Activated naive CD8-positive, alpha-beta T cell treated with anti-CD3 and anti-CD28 coated beads, Interleukin-2, amount 10 ng/mL, durations not matched to agents 7 days and 5 days (primary cell): ENCODE results near the gene MSMO1. TPM values are rescaled to one million over a fixed set of nuclear protein-coding genes. Genes with fewer than 3 reads are reported as not detected.

ENCODE experiments used
- ATAC-seq: fragments of 150-1000 bp; cut with Tn5 transposase; one replicate; pipeline ENCODE4 v1.10.0; 2021; ENCODE audit warnings: low read depth, moderate library complexity
- POLR2A ChIA-PET: fragments of 350-600 bp; sonication (Branson Sonifier 250); formaldehyde crosslinking; loops from one replicate; lab custom pipeline; 2021; ENCODE audit warnings: antibody characterized with exemption; lab: Charles Lee
- DNase-seq: peaks from one replicate; pipeline ENCODE4 v3.0.0; 2021
- H3K27ac Mint-ChIP-seq: one replicate; pipeline ENCODE4 v1.8.0; 2022; ENCODE audit warnings: mild to moderate bottlenecking, mixed read lengths
- H3K27me3 Mint-ChIP-seq: one replicate; pipeline ENCODE4 v1.8.0; 2022; ENCODE audit warnings: mild to moderate bottlenecking, moderate library complexity, mixed read lengths
- H3K36me3 Mint-ChIP-seq: one replicate; pipeline ENCODE4 v1.8.0; 2021; ENCODE audit warnings: mild to moderate bottlenecking, mixed read lengths
- H3K4me1 Mint-ChIP-seq: one replicate; pipeline ENCODE4 v1.8.0; 2021; ENCODE audit warnings: mixed read lengths
- H3K4me3 Mint-ChIP-seq: one replicate; pipeline ENCODE4 v1.8.0; 2022; ENCODE audit warnings: mild to moderate bottlenecking, moderate library complexity, mixed read lengths
- H3K9me3 Mint-ChIP-seq: one replicate; pipeline ENCODE4 v1.8.0; 2021; ENCODE audit warnings: mixed read lengths
- total RNA-seq, 2 experiments: library from RNA; stranded (reverse); gene quantifications; one replicate each; pipeline ENCODE4 v1.2.3, GENCODE V29; 2021

MSMO1 gene
- total RNA-seq, 2 experiments from 2014 or later, result 42.3 to 47.4 TPM

DNA sequence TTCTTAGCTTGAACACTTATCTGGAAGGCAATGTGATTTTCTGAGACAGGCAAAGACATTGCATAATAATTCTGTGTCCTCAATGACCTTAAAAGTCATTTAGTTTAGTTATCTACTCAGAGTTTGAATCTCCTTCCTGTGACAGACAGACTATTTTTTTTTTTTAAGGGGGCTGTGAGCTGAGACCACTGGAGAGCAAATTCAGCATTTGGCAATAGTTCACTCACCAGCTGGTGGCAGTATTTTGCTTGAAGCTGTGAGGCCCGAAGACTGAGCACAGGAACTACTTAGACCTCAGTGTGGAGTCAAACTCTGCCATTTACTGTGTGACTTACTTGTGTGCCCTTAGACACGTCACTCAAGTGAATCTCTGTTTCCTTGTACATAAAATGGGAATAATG, 28.4 kb downstream of the MSMO1 start:
- DNase-seq, result no peak

DNA sequence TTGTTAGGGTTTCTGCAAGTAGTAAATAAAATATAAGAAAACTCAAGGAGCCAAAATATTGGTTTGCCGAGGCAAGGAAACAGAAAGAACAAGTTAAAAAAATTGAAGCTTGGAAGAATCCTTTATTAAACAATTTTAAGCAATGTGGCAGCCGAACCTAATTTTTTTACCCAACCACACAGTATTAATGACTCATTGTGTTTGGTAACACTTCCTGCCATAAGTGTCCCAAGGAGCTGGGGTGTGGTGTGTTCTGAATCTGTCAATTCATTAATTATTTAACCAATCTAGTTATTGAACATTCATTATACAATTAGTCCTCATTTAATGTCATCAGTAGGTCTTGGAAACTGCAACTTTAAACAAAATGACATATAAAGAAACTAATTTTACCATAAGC, 32.0 kb downstream of the MSMO1 start:
- Mint-ChIP-seq H3K36me3 (no peaks in the 10 kb centered on the region), H3K27me3 (peaks cover 39% of the 10 kb centered on the region), H3K4me1 (peaks cover 1% of the 10 kb centered on the region), H3K4me3 (no peak overlapping the region), H3K9me3 (no peaks in the 10 kb centered on the region), H3K27ac (no peak overlapping the region)
- DNase-seq, result no peak
- ATAC-seq, result no peak
- POLR2A ChIA-PET, result no interaction called here

More for the DNA sequence above, 28.4 kb downstream of the MSMO1 start:
- peaks cover 37% of the 10 kb centered on the region for H3K27me3 Mint-ChIP-seq
- peak; percentile 54 for ATAC-seq
- H3K36me3 Mint-ChIP-seq, result no peaks in the 10 kb centered on the region
- no peak overlapping the region for H3K4me3 Mint-ChIP-seq
- no peaks in the 10 kb centered on the region for H3K9me3 Mint-ChIP-seq
- peaks cover 3% of the 10 kb centered on the region for H3K4me1 Mint-ChIP-seq
- no peak overlapping the region for H3K27ac Mint-ChIP-seq
- POLR2A ChIA-PET, result no interaction called here

DNA sequence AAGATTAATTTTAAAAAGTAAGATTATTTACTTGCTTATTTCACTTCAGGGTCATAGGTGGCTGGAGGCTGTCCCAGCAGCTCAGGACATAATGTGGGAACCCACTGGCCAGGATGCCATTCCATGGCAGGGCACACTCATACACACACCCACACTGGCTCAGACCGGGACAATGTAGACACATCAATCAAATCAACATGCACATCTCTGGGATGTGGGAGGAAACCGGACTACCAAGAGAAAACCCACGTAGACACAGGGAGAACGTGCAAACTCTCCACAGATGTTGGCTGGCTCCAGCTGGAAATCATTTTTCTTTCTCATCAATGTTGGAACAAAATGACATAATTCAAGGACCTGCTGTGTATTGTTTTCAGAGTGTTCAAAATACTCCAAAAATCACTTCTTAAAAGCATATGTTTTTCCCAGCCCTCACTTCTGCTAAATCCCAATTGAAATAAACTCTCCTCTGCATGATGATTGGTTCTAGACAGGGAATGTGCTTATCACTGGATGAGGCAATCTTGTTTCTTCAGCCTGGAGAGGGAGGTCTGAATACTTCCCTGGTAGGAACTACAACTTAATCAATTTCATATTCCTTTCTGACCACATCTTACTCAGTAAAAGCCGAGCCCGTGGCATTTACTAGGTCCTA, 32.7 kb downstream of the MSMO1 start:
- Mint-ChIP-seq H3K27ac (no peak overlapping the region), H3K9me3 (no peaks in the 10 kb centered on the region)
- POLR2A ChIA-PET, result no interaction called here

DNA sequence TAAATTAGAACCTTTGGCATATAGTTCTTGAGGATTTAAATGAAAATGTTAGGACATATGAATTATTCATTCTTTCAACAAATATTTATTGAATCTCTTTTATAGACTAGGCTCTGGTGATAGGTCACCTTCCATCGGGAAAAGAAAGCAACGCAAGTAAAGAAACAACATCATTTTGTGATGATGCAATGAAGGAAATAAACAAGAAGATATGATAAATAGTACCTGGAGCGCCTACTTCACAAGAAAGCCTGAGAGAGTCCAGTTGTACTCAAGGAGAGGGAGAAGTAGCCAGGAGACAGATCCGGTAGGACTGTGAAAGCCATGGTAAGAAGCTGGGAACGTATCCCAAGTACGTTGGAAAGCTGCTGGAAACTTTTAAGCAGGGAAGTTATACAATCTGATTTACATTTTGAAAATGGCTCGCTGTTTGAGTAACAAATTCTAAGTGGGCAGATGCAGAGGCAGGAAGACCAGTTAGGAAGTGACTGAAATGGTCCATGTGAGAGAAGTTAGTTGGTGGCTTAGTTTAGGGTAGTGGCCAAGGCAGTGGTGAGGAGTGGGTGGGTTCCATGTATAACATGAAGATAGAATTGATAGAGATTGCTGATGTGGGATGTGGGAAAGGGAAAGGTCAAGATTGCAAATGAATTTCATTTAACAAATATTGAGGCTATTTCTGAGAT, 33.7 kb downstream of the MSMO1 start:
- ATAC-seq, result no peak
- peaks cover 28% of the 10 kb centered on the region for H3K27me3 Mint-ChIP-seq
- no peak overlapping the region for H3K27ac Mint-ChIP-seq
- H3K4me1 Mint-ChIP-seq, result peaks cover under 1% of the 10 kb centered on the region
- H3K4me3 Mint-ChIP-seq, result no peak overlapping the region
- no peaks in the 10 kb centered on the region for H3K9me3 Mint-ChIP-seq
- no peaks in the 10 kb centered on the region for H3K36me3 Mint-ChIP-seq
- DNase-seq, result no peak
- POLR2A ChIA-PET, result no interaction called here

More for the DNA sequence above, 32.7 kb downstream of the MSMO1 start:
- DNase-seq (no peak), ATAC-seq (no peak)
- peaks cover 1% of the 10 kb centered on the region for H3K4me1 Mint-ChIP-seq
- peaks cover 37% of the 10 kb centered on the region for H3K27me3 Mint-ChIP-seq
- H3K36me3 Mint-ChIP-seq, result no peaks in the 10 kb centered on the region
- H3K4me3 Mint-ChIP-seq, result no peak overlapping the region

DNA sequence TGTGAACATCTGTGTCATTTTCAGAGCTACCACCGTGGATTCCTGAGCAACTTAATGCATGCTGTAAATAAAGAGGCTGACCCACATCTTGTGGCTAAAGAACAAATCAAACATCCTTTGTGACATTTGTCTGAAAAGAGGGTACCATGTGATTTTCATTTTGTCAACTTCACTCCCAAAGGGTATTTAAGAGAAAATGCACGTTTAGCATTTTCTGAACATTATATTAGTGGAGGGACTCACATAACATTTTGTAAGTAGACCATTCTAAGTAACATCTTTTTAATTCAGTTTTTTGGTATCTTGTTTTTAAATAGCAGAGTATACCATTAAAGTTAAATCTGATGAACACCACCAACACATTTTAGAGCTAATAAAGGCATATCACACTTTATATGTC, 34.3 kb downstream of the MSMO1 start:
- Mint-ChIP-seq H3K4me1 (no peaks in the 10 kb centered on the region), H3K36me3 (no peaks in the 10 kb centered on the region), H3K9me3 (no peaks in the 10 kb centered on the region), H3K27me3 (peaks cover 27% of the 10 kb centered on the region), H3K4me3 (no peak overlapping the region), H3K27ac (no peak overlapping the region)
- DNase-seq, result no peak
- POLR2A ChIA-PET, result no interaction called here
- no peak for ATAC-seq

DNA sequence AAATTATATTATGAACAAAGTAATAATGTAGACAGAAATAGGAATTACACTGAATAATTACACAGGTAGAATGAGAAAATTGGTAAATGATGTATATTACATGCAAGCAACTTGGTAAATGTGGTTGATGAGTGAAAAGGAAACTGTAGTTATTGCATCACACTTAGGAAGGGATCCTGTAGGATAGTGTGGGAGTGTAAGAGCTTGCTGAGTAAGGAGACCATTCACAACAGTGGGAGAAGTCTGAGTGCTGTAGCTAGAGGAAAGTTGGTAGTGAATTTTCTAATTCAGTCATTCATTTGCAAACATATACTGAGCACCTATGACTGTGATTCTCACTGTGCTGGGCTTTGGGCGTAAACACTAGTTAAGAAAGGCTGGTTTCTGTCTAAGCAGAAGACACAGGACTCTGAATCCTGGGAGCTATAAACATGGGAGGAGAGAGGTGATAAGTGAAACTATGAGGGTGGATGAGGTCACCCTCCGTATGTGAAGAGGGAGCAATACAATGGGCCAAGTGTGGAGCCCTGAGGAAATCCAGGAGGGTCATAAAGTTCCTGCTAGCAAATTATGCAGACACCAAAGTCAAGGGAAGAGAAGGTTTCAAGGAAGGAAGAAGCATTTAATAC, 37.1 kb downstream of the MSMO1 start:
- DNase-seq, result no peak
- H3K4me3 Mint-ChIP-seq, result no peak overlapping the region
- H3K27me3 Mint-ChIP-seq, result peaks cover 16% of the 10 kb centered on the region
- no peaks in the 10 kb centered on the region for H3K36me3 Mint-ChIP-seq
- H3K4me1 Mint-ChIP-seq, result no peaks in the 10 kb centered on the region
- POLR2A ChIA-PET, result no interaction called here
- ATAC-seq, result no peak
- no peak overlapping the region for H3K27ac Mint-ChIP-seq
- H3K9me3 Mint-ChIP-seq, result no peaks in the 10 kb centered on the region

DNA sequence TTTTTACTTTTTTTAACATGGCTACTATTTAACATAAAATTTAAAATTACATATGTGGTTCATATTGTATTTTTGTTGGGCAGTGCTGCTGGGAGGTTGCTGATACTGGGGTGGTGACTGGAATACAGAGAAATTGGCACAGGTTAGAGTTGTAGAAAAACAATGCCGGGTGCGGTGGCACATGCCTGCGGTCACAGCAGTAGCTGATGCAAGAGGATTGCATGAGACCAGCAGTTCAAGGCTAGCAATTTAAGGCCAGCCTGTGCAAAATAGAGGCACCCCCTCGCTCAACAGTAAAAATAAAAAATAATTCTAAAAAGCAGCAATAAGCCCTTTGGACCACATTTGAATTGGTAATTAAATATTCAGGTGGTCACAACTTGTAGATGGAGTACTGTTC, 39.6 kb downstream of the MSMO1 start:
- no peak overlapping the region for H3K27ac Mint-ChIP-seq
- peaks cover 12% of the 10 kb centered on the region for H3K27me3 Mint-ChIP-seq
- no peaks in the 10 kb centered on the region for H3K9me3 Mint-ChIP-seq
- no peaks in the 10 kb centered on the region for H3K4me1 Mint-ChIP-seq
- POLR2A ChIA-PET, result no interaction called here
- ATAC-seq, result no peak
- DNase-seq, result no peak
- no peaks in the 10 kb centered on the region for H3K36me3 Mint-ChIP-seq
- H3K4me3 Mint-ChIP-seq, result no peak overlapping the region

DNA sequence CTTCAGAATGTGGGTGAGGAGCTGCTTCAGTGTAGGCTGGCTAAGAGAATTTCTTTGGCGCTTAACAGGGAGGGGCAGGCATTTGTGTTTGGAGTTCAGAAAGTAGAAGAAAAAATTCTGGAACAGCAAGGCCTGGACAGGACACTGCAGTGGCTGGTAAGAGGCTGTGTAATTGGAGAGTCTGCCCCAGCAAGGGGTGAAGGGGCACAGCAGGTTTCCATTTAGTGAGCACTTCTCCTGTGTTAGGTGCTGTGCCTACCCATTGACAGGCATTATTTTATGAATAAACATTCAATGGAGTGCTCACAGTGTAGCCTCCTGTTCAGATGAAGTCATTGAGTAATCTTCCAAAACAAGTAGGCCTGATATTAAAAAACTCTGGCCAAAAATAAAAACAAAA, 40.6 kb downstream of the MSMO1 start:
- Mint-ChIP-seq H3K36me3 (no peaks in the 10 kb centered on the region), H3K9me3 (no peaks in the 10 kb centered on the region), H3K27ac (no peak overlapping the region), H3K4me1 (no peaks in the 10 kb centered on the region), H3K4me3 (no peak overlapping the region), H3K27me3 (peaks cover 14% of the 10 kb centered on the region)
- POLR2A ChIA-PET, result no interaction called here
- ATAC-seq (no peak), DNase-seq (no peak)

DNA sequence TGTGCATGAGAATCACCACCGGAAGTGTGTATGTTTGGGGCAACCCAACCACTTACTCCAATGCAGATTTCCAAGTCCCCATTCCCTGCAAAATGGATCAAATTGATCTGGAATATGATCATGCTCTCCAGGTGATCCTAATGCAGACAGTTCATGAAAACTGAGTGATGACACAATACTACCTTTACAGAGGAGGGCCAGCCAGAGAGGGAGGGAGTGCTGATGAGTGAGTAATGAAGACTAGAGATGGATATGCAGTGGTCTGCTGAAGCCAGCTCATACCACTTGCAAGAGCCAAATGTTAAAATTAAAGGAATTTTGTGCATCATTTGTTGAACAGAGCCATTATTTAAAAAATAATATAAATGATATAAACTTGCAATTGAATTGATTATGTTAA, 41.1 kb downstream of the MSMO1 start:
- ATAC-seq (no peak), DNase-seq (no peak)
- H3K4me3 Mint-ChIP-seq, result no peak overlapping the region
- H3K4me1 Mint-ChIP-seq, result no peaks in the 10 kb centered on the region
- no peaks in the 10 kb centered on the region for H3K36me3 Mint-ChIP-seq
- H3K9me3 Mint-ChIP-seq, result no peaks in the 10 kb centered on the region
- H3K27ac Mint-ChIP-seq, result no peak overlapping the region
- peaks cover 12% of the 10 kb centered on the region for H3K27me3 Mint-ChIP-seq
- POLR2A ChIA-PET, result no interaction called here

DNA sequence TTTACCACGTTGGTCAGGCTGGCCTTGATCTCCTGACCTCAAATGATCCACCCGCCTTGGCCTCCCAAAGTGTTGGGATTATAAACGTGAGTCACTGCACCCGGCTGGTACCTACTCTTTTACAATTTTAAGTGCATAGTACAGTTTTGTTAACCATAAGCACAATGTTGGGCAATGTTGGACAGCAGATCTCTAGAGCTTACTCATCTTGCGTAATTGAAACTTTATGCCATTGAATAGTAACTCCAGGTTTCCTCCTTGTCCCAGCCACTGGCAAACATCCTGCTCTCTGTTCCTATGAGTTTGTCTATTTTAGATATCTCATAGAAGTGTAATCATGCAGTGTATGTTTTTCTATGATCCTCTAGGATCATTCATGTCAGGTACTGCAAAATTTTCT, 42.1 kb downstream of the MSMO1 start:
- ATAC-seq, result no peak
- H3K4me1 Mint-ChIP-seq, result no peaks in the 10 kb centered on the region
- H3K9me3 Mint-ChIP-seq, result no peaks in the 10 kb centered on the region
- no peak for DNase-seq
- H3K27me3 Mint-ChIP-seq, result peaks cover 19% of the 10 kb centered on the region
- H3K4me3 Mint-ChIP-seq, result no peak overlapping the region
- no peaks in the 10 kb centered on the region for H3K36me3 Mint-ChIP-seq
- POLR2A ChIA-PET, result no interaction called here
- no peak overlapping the region for H3K27ac Mint-ChIP-seq

DNA sequence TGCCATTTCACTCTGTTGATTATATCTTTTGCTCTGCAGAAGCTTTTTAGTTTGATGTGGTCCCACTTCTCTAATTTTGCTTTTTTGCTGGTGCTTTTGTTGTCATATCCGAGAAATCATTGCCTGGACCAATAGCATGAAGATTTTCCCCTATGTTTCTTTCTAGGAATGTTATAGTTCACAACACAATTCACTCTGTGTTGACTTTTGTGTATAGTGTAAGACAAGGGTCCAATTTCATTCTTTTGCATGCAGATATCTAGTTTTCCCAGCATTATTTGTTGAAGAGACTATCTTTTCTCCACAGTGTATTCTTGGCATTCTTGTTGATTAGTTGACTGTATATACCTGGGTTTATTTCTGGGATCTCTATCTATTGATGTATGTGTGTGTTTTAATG, 43.1 kb downstream of the MSMO1 start:
- DNase-seq, result no peak
- no peaks in the 10 kb centered on the region for H3K9me3 Mint-ChIP-seq
- H3K27ac Mint-ChIP-seq, result no peak overlapping the region
- POLR2A ChIA-PET, result no interaction called here
- peaks cover 4% of the 10 kb centered on the region for H3K4me1 Mint-ChIP-seq
- no peak for ATAC-seq
- no peaks in the 10 kb centered on the region for H3K36me3 Mint-ChIP-seq
- no peak overlapping the region for H3K4me3 Mint-ChIP-seq
- H3K27me3 Mint-ChIP-seq, result peaks cover 27% of the 10 kb centered on the region

DNA sequence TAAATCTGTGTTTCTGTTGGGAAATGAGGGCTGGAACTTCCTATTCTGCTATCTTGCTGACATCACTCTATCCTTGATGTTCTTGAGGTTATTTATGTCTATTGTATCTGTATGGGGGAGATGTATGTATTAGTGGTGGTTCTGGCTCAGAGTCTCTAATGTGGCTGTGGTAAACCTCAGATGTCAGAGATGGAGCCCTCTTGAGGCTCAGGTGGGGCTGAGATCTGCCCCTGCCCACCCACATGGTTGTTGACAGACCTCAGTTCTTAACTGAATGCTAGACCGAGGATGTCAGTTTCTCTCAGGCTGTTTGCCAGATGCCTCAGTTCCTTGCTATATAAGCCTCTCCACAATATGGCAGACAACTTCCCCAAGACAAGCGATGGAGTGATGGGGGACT, 48.0 kb downstream of the MSMO1 start:
- ATAC-seq, result no peak
- POLR2A ChIA-PET, result no interaction called here
- H3K4me1 Mint-ChIP-seq, result peaks cover 9% of the 10 kb centered on the region
- no peak for DNase-seq
- H3K4me3 Mint-ChIP-seq, result no peak overlapping the region
- no peak overlapping the region for H3K27ac Mint-ChIP-seq
- no peaks in the 10 kb centered on the region for H3K36me3 Mint-ChIP-seq
- peaks cover 66% of the 10 kb centered on the region for H3K27me3 Mint-ChIP-seq
- H3K9me3 Mint-ChIP-seq, result no peaks in the 10 kb centered on the region

DNA sequence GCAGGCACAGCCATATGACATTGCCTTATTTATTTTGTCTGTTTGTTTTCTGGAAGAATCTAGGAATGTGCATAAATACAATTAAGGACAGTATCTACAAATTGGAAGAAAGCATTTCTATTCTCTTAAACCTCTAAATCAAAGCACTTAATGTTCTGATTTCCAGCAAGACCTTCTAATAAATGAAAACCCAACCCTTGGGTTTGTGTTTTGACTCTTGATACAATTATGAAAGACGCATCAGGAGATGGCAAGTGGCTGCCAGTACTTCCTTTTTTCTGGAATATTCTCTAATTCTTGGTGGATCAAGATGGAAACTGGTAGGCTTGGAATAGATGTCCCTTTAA, 50.9 kb downstream of the MSMO1 start:
- DNase-seq (no peak), ATAC-seq (no peak)
- POLR2A ChIA-PET, result no interaction called here
- Mint-ChIP-seq H3K27me3 (peaks cover 80% of the 10 kb centered on the region), H3K4me3 (peak overlapping the region; percentile 81), H3K27ac (no peak overlapping the region), H3K9me3 (no peaks in the 10 kb centered on the region), H3K36me3 (no peaks in the 10 kb centered on the region), H3K4me1 (peaks cover 9% of the 10 kb centered on the region)
